Cardiac muscle cell (in vitro differentiated cells and primary cell): ENCODE measurements around the gene ELL. TPM values are rescaled to one million over a fixed set of nuclear protein-coding genes. Genes with fewer than 3 reads are reported as not detected.

ENCODE experiments used
- DNase-seq, 2 donors: peaks; one replicate each; pipeline versions ENCODE4 v3.0.0 to v3.0.0-alpha.2; 2010 to 2017; ENCODE audit warnings: low read depth in 1 of 2, low spot score in 1 of 2
- H3K27ac ChIP-seq: fragments of 200-600 bp; sonication (generic); 2 replicates; pipeline ENCODE4 v1.5.1; 2016
- H3K27me3 ChIP-seq: fragments of 200-600 bp; sonication (generic); 2 replicates; pipeline ENCODE4 v1.6.0; 2016; ENCODE audit warnings: control low read depth
- H3K36me3 ChIP-seq: fragments of 200-600 bp; sonication (generic); 2 replicates; pipeline ENCODE4 v1.5.1; 2016; ENCODE audit warnings: control low read depth
- H3K4me1 ChIP-seq: fragments of 200-600 bp; sonication (generic); 2 replicates; pipeline ENCODE4 v1.8.1; 2017; ENCODE audit warnings: low read depth, mild to moderate bottlenecking, mixed run types
- H3K4me3 ChIP-seq: fragments of 200-600 bp; sonication (generic); 2 replicates; pipeline ENCODE4 v1.5.1; 2016; ENCODE audit warnings: mild to moderate bottlenecking
- H3K9me3 ChIP-seq: fragments of 200-600 bp; sonication (generic); 2 replicates; pipeline ENCODE4 v1.5.1; 2017; ENCODE audit warnings: low read depth, mild to moderate bottlenecking, control low read depth
- CTCF ChIP-seq: IDR thresholded peaks from 2 replicates; pipeline ENCODE4 v1.5.1; 2012; ENCODE audit warnings: low read depth, mild to moderate bottlenecking, low read length
- polyA plus RNA-seq: library from polyadenylated mRNA; unstranded; fragments of >200 nt; fragmentation: Nextera tagmentation; extraction: Ambion mirVana; gene quantifications from 2 replicates; pipeline ENCODE4 v1.2.1, GENCODE V29; 2016
- total RNA-seq: library from RNA; depleted of rRNA; stranded (reverse); fragments of >200 nt; gene quantifications from 2 replicates; pipeline ENCODE4 v1.2.3, GENCODE V29; 2016

The ELL gene
- total and polyA plus RNA-seq, 2 experiments from 2014 or later: 14.8 to 20.7 TPM

DNA sequence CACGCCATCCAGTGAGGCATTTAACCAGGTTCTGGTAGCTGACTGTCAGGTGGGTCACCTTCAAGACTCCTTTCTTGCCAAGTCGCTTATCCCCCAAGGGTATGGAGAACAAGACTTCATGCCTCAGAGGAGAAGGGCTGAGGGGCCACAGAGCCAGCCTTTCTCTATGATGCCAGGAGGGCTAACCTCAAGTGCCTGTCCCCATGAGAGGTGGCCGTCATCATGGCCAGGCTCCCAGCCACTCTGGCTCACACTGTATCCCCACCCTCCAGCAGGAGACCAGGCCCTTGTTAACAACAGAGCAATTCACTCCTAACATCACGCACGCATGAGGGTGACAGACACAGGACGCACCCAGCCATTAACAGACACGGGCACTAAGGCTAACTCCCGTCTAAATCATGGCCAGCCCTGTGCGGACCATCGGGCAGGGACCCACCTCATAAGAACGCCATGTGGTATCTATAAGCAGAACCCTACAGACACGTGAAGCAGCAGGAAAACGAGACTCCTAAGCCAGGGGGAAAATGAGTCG, 45.3 kb downstream of the ELL start:
- Histone ChIP-seq H3K27ac (no peak overlapping the region), H3K4me1 (peaks cover 7% of the 10 kb centered on the region), H3K27me3 (no peaks in the 10 kb centered on the region), H3K36me3 (no peaks in the 10 kb centered on the region), H3K9me3 (no peaks in the 10 kb centered on the region), H3K4me3 (no peak overlapping the region)
- DNase-seq: no peak
- no peak for TF ChIP-seq CTCF

DNA sequence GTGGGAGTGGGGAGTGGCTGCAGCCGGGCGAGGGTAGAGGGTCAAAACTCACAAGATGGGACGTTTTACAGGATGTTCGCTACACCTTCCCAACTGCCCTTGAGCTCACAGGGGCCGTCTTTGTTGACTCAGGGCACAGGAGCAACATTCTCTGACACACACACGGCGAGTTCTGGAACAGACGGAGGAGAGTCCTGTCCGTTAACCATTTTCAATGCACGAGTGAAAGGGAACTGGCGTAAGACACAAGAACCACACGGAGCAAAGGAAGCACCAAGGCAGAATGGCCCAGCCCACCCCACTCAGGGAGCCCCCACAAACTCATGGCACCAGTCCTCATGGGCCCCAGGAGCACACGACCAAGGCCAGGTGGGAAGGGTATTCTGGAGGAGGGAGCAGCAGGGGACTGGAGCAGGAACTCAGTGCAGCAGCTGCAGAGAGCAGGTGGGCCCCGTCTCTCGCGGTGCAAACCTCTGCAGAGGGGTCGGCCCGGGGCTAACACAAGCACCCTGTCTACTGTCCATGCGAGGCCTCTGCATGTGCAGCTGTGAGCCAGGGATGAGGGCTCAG, 46.0 kb downstream of the ELL start:
- peaks cover 7% of the 10 kb centered on the region for H3K4me1 ChIP-seq
- H3K27me3 ChIP-seq: no peaks in the 10 kb centered on the region
- no peaks in the 10 kb centered on the region for H3K36me3 ChIP-seq
- H3K9me3 ChIP-seq: no peaks in the 10 kb centered on the region
- no peak for TF ChIP-seq CTCF
- DNase-seq: no peak
- no peak overlapping the region for H3K27ac ChIP-seq
- H3K4me3 ChIP-seq: no peak overlapping the region

GRCh38 chr19:18475004-18475453, 46.8 kb downstream of the ELL start:
- no peaks in the 10 kb centered on the region for H3K36me3 ChIP-seq
- no peak overlapping the region for H3K4me3 ChIP-seq
- H3K9me3 ChIP-seq: no peaks in the 10 kb centered on the region
- no peaks in the 10 kb centered on the region for H3K27me3 ChIP-seq
- DNase-seq: no peak
- H3K4me1 ChIP-seq: peaks cover 2% of the 10 kb centered on the region
- no peak for TF ChIP-seq CTCF
- no peak overlapping the region for H3K27ac ChIP-seq

GRCh38 chr19:18474366-18474887, 47.4 kb downstream of the ELL start:
- H3K4me3 ChIP-seq: no peak overlapping the region
- H3K27ac ChIP-seq: no peak overlapping the region
- no peak for TF ChIP-seq CTCF
- H3K27me3 ChIP-seq: no peaks in the 10 kb centered on the region
- H3K36me3 ChIP-seq: no peaks in the 10 kb centered on the region
- no peak for DNase-seq
- no peaks in the 10 kb centered on the region for H3K9me3 ChIP-seq
- no peaks in the 10 kb centered on the region for H3K4me1 ChIP-seq

DNA sequence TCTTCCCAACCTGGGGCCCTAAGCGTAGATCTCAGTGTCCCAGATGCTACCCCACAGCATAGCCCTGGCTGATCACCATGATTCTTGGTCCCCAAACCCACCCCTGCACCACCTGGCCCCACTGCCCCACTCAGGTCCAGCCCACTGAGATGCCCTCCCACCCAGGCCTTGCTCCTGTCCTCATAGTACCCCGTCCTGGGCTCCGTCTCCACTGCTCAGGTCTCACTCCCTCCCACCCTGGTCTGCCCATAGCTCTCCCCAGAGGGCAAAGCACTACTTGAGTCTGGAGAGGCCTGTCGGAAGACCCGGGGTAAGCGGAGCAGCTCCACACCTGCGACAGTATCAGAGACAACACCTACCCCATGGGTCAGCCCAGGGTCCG, 48.2 kb downstream of the ELL start:
- Histone ChIP-seq H3K27me3 (no peaks in the 10 kb centered on the region), H3K4me1 (no peaks in the 10 kb centered on the region), H3K9me3 (no peaks in the 10 kb centered on the region)

More for the DNA sequence above, 48.2 kb downstream of the ELL start:
- DNase-seq: no peak
- H3K36me3 ChIP-seq: no peaks in the 10 kb centered on the region
- no peak overlapping the region for H3K27ac ChIP-seq
- no peak overlapping the region for H3K4me3 ChIP-seq
- no peak for TF ChIP-seq CTCF
